ENCODE data around the gene CDH12.
"Not testable (repeated sequence)": the region's sequence is repeated elsewhere in the genome, so short reads cannot be mapped to it uniquely, and the experiment has no call there.

Gene CDH12

GRCh38 chr5:22010808-22011207 is 842.3 kb downstream of the CDH12 start:
- not testable (repeated sequence) for DNase-seq (ENCODE audit: low spot score)

GRCh38 chr5:22001097-22001496 is 852.0 kb downstream of the CDH12 start:
- not testable (repeated sequence) for DNase-seq (ENCODE audit: low spot score)

- not testable (repeated sequence) for DNase-seq (ENCODE audit: low spot score)
Observed at GRCh38 chr5:21985799-21986198, 867.3 kb downstream of the CDH12 start.

- not testable (repeated sequence) for DNase-seq (ENCODE audit: low spot score)
Observed at GRCh38 chr5:21951571-21951970, 901.6 kb downstream of the CDH12 start.

GRCh38 chr5:21931116-21931515 is 922.0 kb downstream of the CDH12 start:
- no peak for DNase-seq (ENCODE audit: low spot score)

GRCh38 chr5:21919414-21920022 is 933.6 kb downstream of the CDH12 start:
- DNase-seq (ENCODE audit: low spot score) = peak; percentile 12

- DNase-seq (ENCODE audit: low spot score) = no peak
Observed at GRCh38 chr5:21918451-21918850, 934.7 kb downstream of the CDH12 start.

- DNase-seq (ENCODE audit: low spot score) = no peak
Observed at GRCh38 chr5:21910731-21911130, 942.4 kb downstream of the CDH12 start.

GRCh38 chr5:21895766-21896350 is 957.3 kb downstream of the CDH12 start:
- DNase-seq (ENCODE audit: low spot score) = no peak

GRCh38 chr5:21893161-21893560 is 960.0 kb downstream of the CDH12 start:
- DNase-seq (ENCODE audit: low spot score) = no peak

GRCh38 chr5:21889581-21889980 is 963.6 kb downstream of the CDH12 start:
- no peak for DNase-seq (ENCODE audit: low spot score)

- no peak for DNase-seq (ENCODE audit: low spot score)
Observed at GRCh38 chr5:21882074-21882745, 970.9 kb downstream of the CDH12 start.

GRCh38 chr5:21880164-21880563 is 973.0 kb downstream of the CDH12 start:
- DNase-seq (ENCODE audit: low spot score) = no peak

GRCh38 chr5:21862986-21863385 is 990.2 kb downstream of the CDH12 start:
- DNase-seq (ENCODE audit: low spot score) = no peak

GRCh38 chr5:21858441-21858840 is 994.7 kb downstream of the CDH12 start:
- no peak for DNase-seq (ENCODE audit: low spot score)

GRCh38 chr5:21856987-21857386 is 996.2 kb downstream of the CDH12 start:
- no peak for DNase-seq (ENCODE audit: low spot score)

GRCh38 chr5:21847300-21847699 is 1005.8 kb downstream of the CDH12 start:
- no peak for DNase-seq (ENCODE audit: low spot score)

GRCh38 chr5:21844960-21845359 is 1008.2 kb downstream of the CDH12 start:
- DNase-seq (ENCODE audit: low spot score) = no peak

- DNase-seq (ENCODE audit: low spot score) = no peak
Observed at GRCh38 chr5:21834863-21835262, 1018.3 kb downstream of the CDH12 start.

- no peak for DNase-seq (ENCODE audit: low spot score)
Observed at GRCh38 chr5:21831145-21831787, 1021.9 kb downstream of the CDH12 start.

- DNase-seq (ENCODE audit: low spot score) = no peak
Observed at GRCh38 chr5:21826884-21827283, 1026.3 kb downstream of the CDH12 start.

GRCh38 chr5:21823588-21823987 is 1029.6 kb downstream of the CDH12 start:
- no peak for DNase-seq (ENCODE audit: low spot score)

- DNase-seq (ENCODE audit: low spot score) = no peak
Observed at GRCh38 chr5:21823076-21823574, 1030.0 kb downstream of the CDH12 start.

Measured in putamen (tissue), 1 donor.